Cardiac septum (tissue), 1 donor: ENCODE data around the gene DAAM2. TPM values are rescaled to one million over a fixed set of nuclear protein-coding genes. Genes with fewer than 3 reads are reported as not detected.

Experiments used
- DNase-seq: peaks from one replicate; pipeline ENCODE4 v3.0.0-alpha.2; 2020; ENCODE audit warnings: low spot score
- intact Hi-C: fragments of 100-400 bp; cut with DNase I; formaldehyde crosslinking; loops from one replicate; pipeline ENCODE4 v1.14.0; 2022
- total RNA-seq: library from RNA; stranded (reverse); fragmentation: NEBNext Ultra II Directional; extraction: Animal tissue kit (Norgen Biotek cat#: 25700); gene quantifications from one replicate; pipeline ENCODE4 v1.2.1, GENCODE V29; 2021
- donor health status: DM: no; HTN: no; CAD: no.

The DAAM2 gene
- total RNA-seq, 1 donor from 2014 or later: 10.4 TPM

DNA sequence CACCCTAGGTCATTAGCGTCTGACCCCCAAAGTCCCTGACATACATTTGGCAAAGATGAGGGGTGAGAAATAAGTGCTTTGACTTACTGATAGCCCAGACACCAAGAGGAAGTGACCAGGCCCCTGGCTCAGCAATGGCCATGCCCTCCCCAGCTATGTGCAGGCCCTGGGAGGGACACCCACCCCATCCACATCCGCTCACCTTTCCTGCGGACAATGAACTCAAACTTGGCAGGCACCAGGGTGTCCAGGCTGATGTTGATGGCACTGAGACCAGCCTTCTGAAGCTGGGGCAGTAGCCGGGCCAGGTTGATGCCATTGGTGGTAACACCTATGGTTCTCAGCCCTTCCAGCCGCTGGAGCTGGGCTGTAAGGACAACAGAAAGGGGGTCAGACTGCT lies 123.7 kb downstream of the DAAM2 start:
- intact Hi-C loops: no loop called here
- peak; percentile 70 for DNase-seq

DNA sequence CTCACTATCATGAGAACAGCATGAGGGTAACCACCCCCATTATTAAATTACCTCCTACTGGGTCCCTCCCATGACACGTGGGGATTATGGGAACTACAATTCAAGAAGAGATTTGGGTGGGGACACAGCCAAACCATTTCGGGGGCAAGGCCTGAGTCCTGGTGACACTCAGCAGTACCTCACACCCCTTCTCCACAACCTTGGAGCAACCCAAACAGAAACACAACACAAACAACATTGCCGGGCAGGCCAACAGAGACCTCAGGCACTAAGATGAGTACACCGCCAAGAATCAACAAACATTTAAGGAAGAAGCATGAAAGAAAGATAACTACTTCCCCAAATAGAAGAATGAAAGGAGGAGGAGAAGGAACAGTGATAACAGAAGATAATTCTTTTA lies 125.2 kb downstream of the DAAM2 start:
- DNase-seq: no peak
- intact Hi-C loops: no loop called here

GRCh38 chr6:39917981-39918380 lies 125.8 kb downstream of the DAAM2 start:
- intact Hi-C loops: no loop called here
- DNase-seq: no peak

DNA sequence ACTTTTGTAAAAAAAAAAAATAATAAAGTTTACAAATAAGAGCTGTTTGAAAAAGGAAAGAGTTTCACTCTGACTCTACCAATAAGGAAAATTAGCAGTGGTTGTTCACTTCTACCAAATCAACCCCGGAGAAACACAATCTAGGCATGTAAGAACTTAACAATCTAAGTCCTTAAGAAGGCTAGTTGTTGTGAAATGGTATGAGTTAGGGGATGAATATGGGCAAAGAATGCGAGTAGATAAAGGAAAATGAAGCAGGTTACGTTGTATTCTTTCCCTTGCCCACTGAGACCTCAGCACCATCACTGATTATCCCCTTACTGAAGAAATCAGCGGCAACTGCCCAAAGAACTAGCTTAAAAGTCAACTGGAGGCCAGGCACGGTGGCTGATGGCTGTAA lies 126.7 kb downstream of the DAAM2 start:
- intact Hi-C loops: no loop called here
- no peak for DNase-seq

DNA sequence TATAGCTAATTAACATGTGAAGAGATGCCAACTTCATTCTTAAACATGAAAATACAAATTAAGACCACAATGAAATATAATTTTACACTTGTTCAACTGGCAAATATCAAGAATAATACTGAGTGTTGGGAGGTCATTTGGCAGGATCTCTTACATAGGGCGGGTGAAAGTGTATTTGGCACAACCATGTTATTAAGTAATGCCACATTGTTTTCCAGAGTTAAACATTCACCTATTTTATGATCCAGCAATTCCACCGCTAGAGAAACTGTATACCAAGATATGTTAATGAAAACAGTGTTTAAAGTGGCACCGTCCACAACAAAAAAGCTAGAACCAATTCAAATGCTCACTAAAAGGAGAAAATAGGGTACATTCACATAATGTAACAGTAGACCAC lies 128.0 kb downstream of the DAAM2 start:
- DNase-seq: no peak

GRCh38 chr6:39922821-39923220 lies 130.6 kb downstream of the DAAM2 start:
- no peak for DNase-seq
- intact Hi-C loops: no loop called here

More for the DNA sequence above, 128.0 kb downstream of the DAAM2 start:
- intact Hi-C loops: no loop called here

DNA sequence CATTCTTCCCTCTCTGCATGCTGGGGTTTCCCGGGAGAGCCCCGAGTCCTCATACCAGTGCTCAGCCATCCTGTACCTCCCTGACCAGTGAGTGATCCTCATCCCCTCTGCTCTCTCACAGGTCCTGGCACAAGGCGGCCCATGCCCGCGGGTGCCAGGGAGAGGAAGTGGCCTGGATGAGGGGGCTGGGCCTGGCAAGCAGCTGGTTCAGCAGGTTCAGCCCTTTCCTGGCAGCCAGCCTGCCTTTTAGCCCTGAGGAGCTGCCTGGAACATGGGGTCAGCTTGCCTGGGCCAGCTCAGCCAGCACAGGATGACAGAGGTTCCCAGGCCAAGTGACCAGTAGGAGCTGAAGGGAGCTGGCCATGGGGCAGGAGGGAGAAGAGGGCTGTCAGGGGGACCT lies 131.2 kb downstream of the DAAM2 start:
- peak; percentile 83 for DNase-seq
- intact Hi-C loops: no loop called here

- no peak for DNase-seq
- intact Hi-C loops: no loop called here
Measured at GRCh38 chr6:39923861-39924260, 131.7 kb downstream of the DAAM2 start.

DNA sequence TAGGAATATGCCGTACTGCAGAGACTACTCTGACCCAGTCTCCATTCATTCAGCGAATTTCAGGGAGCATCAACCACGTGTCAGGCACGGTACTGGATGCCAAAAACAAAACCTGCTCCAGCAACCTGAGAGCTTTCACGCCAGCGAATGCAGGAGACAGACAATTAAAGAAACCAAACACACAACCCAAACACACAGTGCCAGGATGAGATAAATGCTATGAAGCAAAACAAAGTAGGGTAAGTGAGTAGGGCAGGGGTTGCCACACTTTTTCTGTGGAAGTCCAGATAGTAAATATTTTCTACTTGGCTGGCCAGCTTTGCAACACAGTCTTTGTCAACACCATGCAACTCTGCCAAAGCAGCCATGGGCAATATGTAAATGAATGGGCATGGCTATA lies 132.1 kb downstream of the DAAM2 start:
- DNase-seq: no peak
- intact Hi-C loops: no loop called here

- DNase-seq: no peak
- intact Hi-C loops: no loop called here
Measured at GRCh38 chr6:39925191-39925930, 133.2 kb downstream of the DAAM2 start.

- no peak for DNase-seq
- intact Hi-C loops: no loop called here
Measured at GRCh38 chr6:39925931-39926290, 133.7 kb downstream of the DAAM2 start.

DNA sequence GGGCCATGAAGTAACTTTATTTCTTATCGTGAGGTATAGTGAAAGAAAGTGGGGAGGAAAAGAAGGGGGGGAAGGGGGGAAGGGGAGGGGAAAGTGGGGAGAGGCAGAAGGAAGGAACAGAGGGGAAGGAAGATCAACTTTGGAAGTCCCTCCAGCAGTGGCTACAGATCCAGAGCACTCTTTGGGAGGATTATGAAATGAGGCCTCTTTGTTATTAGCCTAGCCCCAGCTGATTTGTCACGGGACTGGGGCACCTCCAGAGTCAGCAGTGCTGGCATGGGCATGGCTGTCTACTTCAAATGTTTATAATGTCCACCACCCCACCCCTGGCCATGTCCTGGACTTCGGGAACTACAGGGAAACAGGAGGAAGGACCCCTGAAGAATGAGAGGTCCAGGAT lies 134.5 kb downstream of the DAAM2 start:
- DNase-seq: no peak
- intact Hi-C loops: no loop called here

GRCh38 chr6:39927159-39927558 lies 135.0 kb downstream of the DAAM2 start:
- intact Hi-C loops: no loop called here
- no peak for DNase-seq

- intact Hi-C loops: no loop called here
- DNase-seq: no peak
Measured at GRCh38 chr6:39929039-39929732, 137.0 kb downstream of the DAAM2 start.

DNA sequence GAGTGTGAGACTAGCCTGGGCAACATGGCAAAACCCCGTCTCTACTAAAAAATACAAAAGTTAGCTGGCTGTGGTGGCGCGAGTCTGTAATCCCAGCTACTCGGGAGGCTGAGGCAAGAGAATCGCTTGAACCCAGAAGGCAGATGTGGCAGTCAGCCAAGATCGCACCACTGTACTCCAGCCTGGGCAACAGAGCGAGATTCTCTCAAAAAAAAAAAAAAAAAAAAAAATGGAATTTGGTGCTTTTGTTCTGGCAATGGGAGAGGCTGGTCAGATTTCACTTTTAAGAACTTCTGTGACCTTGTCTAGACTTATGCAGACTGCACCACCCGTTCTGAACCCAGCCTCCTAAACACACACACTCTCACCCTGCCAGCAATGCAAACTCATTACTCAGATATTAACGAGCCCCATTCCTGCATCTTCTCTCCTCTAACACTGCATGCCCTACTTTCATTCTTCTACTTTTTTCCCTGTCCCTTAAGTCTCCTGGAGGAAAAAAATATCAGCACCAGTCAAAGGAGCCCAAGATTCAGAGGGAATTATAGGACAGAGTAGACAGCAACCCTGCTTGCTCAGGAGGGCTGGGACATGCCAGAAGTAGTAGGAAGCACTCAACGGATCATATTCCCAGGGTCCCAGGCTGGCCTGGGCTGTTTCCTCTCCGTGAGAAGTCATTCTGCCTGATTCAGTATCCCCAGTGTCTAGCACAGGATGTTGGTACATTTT lies 137.7 kb downstream of the DAAM2 start:
- intact Hi-C loops: no loop called here
- DNase-seq: no peak

DNA sequence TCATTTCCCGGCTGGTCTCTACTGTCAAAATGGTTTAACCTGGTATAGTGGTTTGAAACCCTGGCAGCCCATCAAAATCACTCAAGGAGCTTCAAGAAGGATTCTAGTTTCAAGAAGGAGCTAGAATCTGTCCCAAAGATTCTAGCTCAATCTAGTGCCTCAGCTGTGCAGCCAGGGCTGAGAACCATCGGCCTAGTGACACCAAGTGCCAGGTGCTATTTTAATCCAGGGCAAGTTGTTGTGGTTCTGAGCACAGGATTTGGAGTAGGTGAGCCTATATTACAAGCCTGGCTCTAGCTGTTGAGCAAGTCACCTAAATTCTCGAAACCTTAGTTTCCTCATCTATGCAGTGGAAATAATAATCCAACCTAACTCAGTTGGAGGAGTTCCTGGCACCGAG lies 138.4 kb downstream of the DAAM2 start:
- intact Hi-C loops: no loop called here
- DNase-seq: no peak

- intact Hi-C loops: no loop called here
- DNase-seq: no peak
Measured at GRCh38 chr6:39931607-39932006, 139.4 kb downstream of the DAAM2 start.

- intact Hi-C loops: no loop called here
- DNase-seq: no peak
Measured at GRCh38 chr6:39932386-39932910, 140.3 kb downstream of the DAAM2 start.

DNA sequence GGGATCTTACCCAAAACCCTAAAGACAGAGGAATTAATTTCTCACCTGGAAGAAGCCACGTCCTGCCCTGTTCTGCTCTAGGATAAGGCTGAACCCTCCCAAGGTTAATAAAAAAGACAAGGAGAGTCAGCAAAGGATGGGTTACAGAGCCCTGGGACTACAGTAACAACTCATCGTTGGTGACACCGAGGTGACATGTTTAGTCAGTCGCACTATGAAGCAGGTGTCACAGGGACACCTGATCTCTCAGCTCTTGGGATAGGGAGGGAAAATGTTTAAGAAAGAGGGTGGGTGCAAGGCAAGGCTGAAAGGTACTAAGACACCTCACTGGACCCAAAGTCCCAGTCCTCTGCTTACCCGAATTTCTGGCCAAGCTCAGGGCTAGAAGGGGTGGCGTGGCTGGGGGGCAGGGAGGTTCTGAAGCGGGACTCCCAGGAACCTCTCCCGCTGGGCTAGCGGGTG lies 141.5 kb downstream of the DAAM2 start:
- intact Hi-C loops: no loop called here
- DNase-seq: no peak

GRCh38 chr6:39934131-39934757 lies 142.1 kb downstream of the DAAM2 start, which contains the start of gene MOCS1:
TSS of gene MOCS1 (minus strand) at chr6:39934462. CDS start at chr6:39934417, 45 bp downstream.
- intact Hi-C loops: no loop called here
- DNase-seq: peak; percentile 91
